Effector CD4-positive, alpha-beta T cell (primary cell): Measurements from ENCODE around the gene TIPARP.
"Not testable (repeated sequence)": the region's sequence is repeated elsewhere in the genome, so short reads cannot be mapped to it uniquely, and the experiment has no call there.

Experiments
- DNase-seq: peaks from one replicate; pipeline ENCODE4 v3.0.0-alpha.2; 2020

The TIPARP gene

GRCh38 chr3:156716105-156716862, 41.9 kb downstream of the TIPARP start:
- DNase-seq = no peak

GRCh38 chr3:156718622-156719306, 44.4 kb downstream of the TIPARP start:
- DNase-seq = no peak

GRCh38 chr3:156720826-156721225, 46.4 kb downstream of the TIPARP start:
- no peak for DNase-seq

- DNase-seq = no peak
Measured at GRCh38 chr3:156721687-156722618, 47.6 kb downstream of the TIPARP start.

- DNase-seq = no peak
Measured at GRCh38 chr3:156723182-156723619, 48.8 kb downstream of the TIPARP start.

- no peak for DNase-seq
Measured at GRCh38 chr3:156725682-156726081, 51.3 kb downstream of the TIPARP start.

- no peak for DNase-seq
Measured at GRCh38 chr3:156726456-156726855, 52.1 kb downstream of the TIPARP start.

GRCh38 chr3:156727519-156728205, 53.3 kb downstream of the TIPARP start:
- no peak for DNase-seq

- no peak for DNase-seq
Measured at GRCh38 chr3:156728267-156728985, 54.0 kb downstream of the TIPARP start.

- no peak for DNase-seq
Measured at GRCh38 chr3:156729460-156730179, 55.2 kb downstream of the TIPARP start.

GRCh38 chr3:156731813-156732212, 57.4 kb downstream of the TIPARP start:
- no peak for DNase-seq

- no peak for DNase-seq
Measured at GRCh38 chr3:156732261-156732660, 57.9 kb downstream of the TIPARP start.

GRCh38 chr3:156732715-156733421, 58.5 kb downstream of the TIPARP start:
- DNase-seq = no peak

- not testable (repeated sequence) for DNase-seq
Measured at GRCh38 chr3:156734661-156735060, 60.3 kb downstream of the TIPARP start.

GRCh38 chr3:156735471-156735870, 61.1 kb downstream of the TIPARP start:
- DNase-seq = no peak

GRCh38 chr3:156737049-156737448, 62.7 kb downstream of the TIPARP start:
- DNase-seq = not testable (repeated sequence)

GRCh38 chr3:156738251-156738650, 63.9 kb downstream of the TIPARP start:
- DNase-seq = no peak

- no peak for DNase-seq
Measured at GRCh38 chr3:156739976-156740375, 65.6 kb downstream of the TIPARP start.

GRCh38 chr3:156740581-156740980, 66.2 kb downstream of the TIPARP start:
- DNase-seq = not testable (repeated sequence)

- DNase-seq = no peak
Measured at GRCh38 chr3:156741935-156742334, 67.5 kb downstream of the TIPARP start.
